Glutamatergic neuron (in vitro differentiated cells): ENCODE measurements around the gene WDR33. TPM values are rescaled to one million over a fixed set of nuclear protein-coding genes. Genes with fewer than 3 reads are reported as not detected.

Experiments
- DNase-seq: peaks from one replicate; pipeline ENCODE4 v3.0.0; 2022
- H3K27ac Mint-ChIP-seq: one replicate; pipeline ENCODE4 v1.8.0; 2020; ENCODE audit warnings: mild to moderate bottlenecking, mixed read lengths, inconsistent platforms; ENCODE audit not compliant: unreplicated experiment
- H3K27me3 Mint-ChIP-seq: one replicate; pipeline ENCODE4 v1.8.0; 2020; ENCODE audit warnings: mild to moderate bottlenecking, moderate library complexity, mixed read lengths, inconsistent platforms; ENCODE audit not compliant: unreplicated experiment
- H3K36me3 Mint-ChIP-seq: one replicate; pipeline ENCODE4 v1.8.0; 2020; ENCODE audit warnings: mild to moderate bottlenecking, mixed read lengths, inconsistent platforms; ENCODE audit not compliant: unreplicated experiment
- H3K4me1 Mint-ChIP-seq: one replicate; pipeline ENCODE4 v1.8.0; 2020; ENCODE audit warnings: mild to moderate bottlenecking, low read depth, mixed read lengths, inconsistent platforms; ENCODE audit not compliant: unreplicated experiment
- H3K4me3 Mint-ChIP-seq: one replicate; pipeline ENCODE4 v1.8.0; 2020; ENCODE audit warnings: mild to moderate bottlenecking, mixed read lengths, inconsistent platforms; ENCODE audit not compliant: unreplicated experiment
- H3K9me3 Mint-ChIP-seq: one replicate; pipeline ENCODE4 v1.8.0; 2020; ENCODE audit warnings: mild to moderate bottlenecking, moderate library complexity, mixed read lengths, inconsistent platforms; ENCODE audit not compliant: unreplicated experiment
- CTCF ChIP-seq: fragments of 200-600 bp; sonication (generic); IDR thresholded peaks from one replicate; pipeline ENCODE4 v1.5.0; 2021; ENCODE audit not compliant: partially characterized antibody, unreplicated experiment
- total RNA-seq: library from RNA; stranded (reverse); fragmentation: NEBNext Ultra II Directional; extraction: Animal tissue kit (Norgen Biotek cat#: 25700); gene quantifications from one replicate; pipeline ENCODE4 v1.2.1, GENCODE V29; 2021; ENCODE audit not compliant: unreplicated experiment

Gene WDR33
- total RNA-seq, 1 donor from 2014 or later, result 54.5 TPM

GRCh38 chr2:127655209-127656073 is 155.5 kb downstream of the WDR33 start:
- DNase-seq, result no peak
- Mint-ChIP-seq H3K27ac (no peak overlapping the region), H3K9me3 (peaks cover 3% of the 10 kb centered on the region), H3K27me3 (peaks cover 4% of the 10 kb centered on the region), H3K4me3 (no peak overlapping the region), H3K36me3 (no peaks in the 10 kb centered on the region), H3K4me1 (peaks cover 7% of the 10 kb centered on the region)
- no peak for TF ChIP-seq CTCF

GRCh38 chr2:127654838-127655175 is 156.2 kb downstream of the WDR33 start:
- peaks cover 5% of the 10 kb centered on the region for H3K9me3 Mint-ChIP-seq
- no peaks in the 10 kb centered on the region for H3K36me3 Mint-ChIP-seq
- H3K4me3 Mint-ChIP-seq, result no peak overlapping the region
- peaks cover 4% of the 10 kb centered on the region for H3K27me3 Mint-ChIP-seq
- no peak overlapping the region for H3K27ac Mint-ChIP-seq
- no peak for DNase-seq
- TF ChIP-seq CTCF, result no peak
- peaks cover 7% of the 10 kb centered on the region for H3K4me1 Mint-ChIP-seq

- no peak for DNase-seq
- TF ChIP-seq CTCF, result no peak
- Mint-ChIP-seq H3K9me3 (peaks cover 6% of the 10 kb centered on the region), H3K4me3 (no peak overlapping the region), H3K4me1 (peaks cover 7% of the 10 kb centered on the region), H3K36me3 (no peaks in the 10 kb centered on the region), H3K27ac (no peak overlapping the region), H3K27me3 (peaks cover 4% of the 10 kb centered on the region)
These were observed 156.7 kb downstream of the WDR33 start for GRCh38 chr2:127654084-127654837.

GRCh38 chr2:127653421-127654083 is 157.4 kb downstream of the WDR33 start:
- H3K36me3 Mint-ChIP-seq, result no peaks in the 10 kb centered on the region
- peaks cover 5% of the 10 kb centered on the region for H3K9me3 Mint-ChIP-seq
- TF ChIP-seq CTCF, result no peak
- H3K27ac Mint-ChIP-seq, result no peak overlapping the region
- no peak for DNase-seq
- peaks cover 4% of the 10 kb centered on the region for H3K27me3 Mint-ChIP-seq
- H3K4me1 Mint-ChIP-seq, result peaks cover 4% of the 10 kb centered on the region
- H3K4me3 Mint-ChIP-seq, result no peak overlapping the region
